ENCODE measurements around the gene NCBP2L. TPM values are rescaled to one million over a fixed set of nuclear protein-coding genes. Genes with fewer than 3 reads are reported as not detected.

NCBP2L gene
- polyA plus RNA-seq, 2 donors, result 0.02 TPM; not detected in 1

DNA sequence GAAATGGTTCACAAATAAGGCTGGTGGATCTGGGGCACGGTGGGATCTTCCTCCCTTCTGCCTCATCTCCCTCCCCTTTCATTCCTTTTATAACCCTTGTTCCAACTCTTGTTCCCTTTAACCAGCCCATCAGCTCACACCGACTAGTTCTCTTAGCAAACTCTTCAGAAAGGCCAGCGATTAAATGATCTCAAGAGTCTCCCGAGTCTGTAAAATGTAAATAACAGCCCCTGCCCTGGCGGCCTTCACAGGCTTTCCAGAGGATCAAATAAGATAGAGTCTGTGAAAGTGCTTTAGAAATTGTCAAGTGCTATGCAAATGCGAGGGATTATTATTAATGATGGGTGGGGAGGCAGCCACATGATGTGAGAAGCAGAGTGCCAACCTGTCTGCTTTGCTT, 29.0 kb upstream of the NCBP2L start:
- Histone ChIP-seq H3K27me3 (ENCODE audit: control insufficient read depth in 1 of 2, insufficient read depth in 2 of 2, low read length in 2 of 2) (no peaks in the 10 kb centered on the region), H3K27ac (ENCODE audit: low read depth in 2 of 2, low read length in 1 of 2) (peak overlapping the region; percentile 81 to 91), H3K9me3 (ENCODE audit: control insufficient read depth in 2 of 2, insufficient read depth in 1 of 2, low read depth in 1 of 2, low read length in 1 of 2) (no peaks in the 10 kb centered on the region), H3K4me3 (ENCODE audit: low read depth in 1 of 2, low read length in 2 of 2) (no peak overlapping the region), H3K36me3 (ENCODE audit: control insufficient read depth in 2 of 2, insufficient read depth in 2 of 2, low read length in 1 of 2) (no peaks in the 10 kb centered on the region), H3K4me1 (ENCODE audit: control insufficient read depth in 2 of 2, insufficient read depth in 2 of 2, low read length in 1 of 2) (peaks cover 0 to 14% of the 10 kb centered on the region in 2 donors)
- WGBS, 2 donors, result 47 to 49% methylated on average over 6 of the region's 6 CpGs

DNA sequence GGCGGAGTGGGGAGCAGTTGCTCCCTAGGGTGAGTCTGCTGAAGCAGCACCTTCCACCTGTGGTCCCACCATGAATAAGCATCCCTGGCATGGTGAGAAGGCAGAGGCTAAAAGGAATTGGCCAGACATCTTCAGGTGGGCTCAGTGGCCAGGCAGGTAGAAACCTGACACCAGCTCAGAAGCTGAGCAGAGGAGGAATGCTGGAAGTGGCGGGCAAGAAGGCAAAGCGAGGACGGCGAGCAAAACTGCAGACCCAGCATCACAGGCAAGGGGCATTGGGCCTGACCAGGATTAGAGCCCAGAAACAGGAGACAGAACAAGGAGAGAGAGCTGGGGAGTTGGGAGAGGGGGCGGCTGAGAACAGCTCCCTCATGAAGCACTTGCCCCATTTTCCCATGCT, 27.3 kb upstream of the NCBP2L start:
- Histone ChIP-seq H3K27me3 (ENCODE audit: control insufficient read depth in 1 of 2, insufficient read depth in 2 of 2, low read length in 2 of 2) (no peaks in the 10 kb centered on the region), H3K27ac (ENCODE audit: low read depth in 2 of 2, low read length in 1 of 2) (no peak overlapping the region), H3K36me3 (ENCODE audit: control insufficient read depth in 2 of 2, insufficient read depth in 2 of 2, low read length in 1 of 2) (no peaks in the 10 kb centered on the region), H3K9me3 (ENCODE audit: control insufficient read depth in 2 of 2, insufficient read depth in 1 of 2, low read depth in 1 of 2, low read length in 1 of 2) (no peaks in the 10 kb centered on the region), H3K4me1 (ENCODE audit: control insufficient read depth in 2 of 2, insufficient read depth in 2 of 2, low read length in 1 of 2) (peaks cover 0 to 10% of the 10 kb centered on the region in 2 donors), H3K4me3 (ENCODE audit: low read depth in 1 of 2, low read length in 2 of 2) (no peak overlapping the region)
- WGBS, 2 donors, result 93 to 95% methylated on average over 6 of the region's 6 CpGs

DNA sequence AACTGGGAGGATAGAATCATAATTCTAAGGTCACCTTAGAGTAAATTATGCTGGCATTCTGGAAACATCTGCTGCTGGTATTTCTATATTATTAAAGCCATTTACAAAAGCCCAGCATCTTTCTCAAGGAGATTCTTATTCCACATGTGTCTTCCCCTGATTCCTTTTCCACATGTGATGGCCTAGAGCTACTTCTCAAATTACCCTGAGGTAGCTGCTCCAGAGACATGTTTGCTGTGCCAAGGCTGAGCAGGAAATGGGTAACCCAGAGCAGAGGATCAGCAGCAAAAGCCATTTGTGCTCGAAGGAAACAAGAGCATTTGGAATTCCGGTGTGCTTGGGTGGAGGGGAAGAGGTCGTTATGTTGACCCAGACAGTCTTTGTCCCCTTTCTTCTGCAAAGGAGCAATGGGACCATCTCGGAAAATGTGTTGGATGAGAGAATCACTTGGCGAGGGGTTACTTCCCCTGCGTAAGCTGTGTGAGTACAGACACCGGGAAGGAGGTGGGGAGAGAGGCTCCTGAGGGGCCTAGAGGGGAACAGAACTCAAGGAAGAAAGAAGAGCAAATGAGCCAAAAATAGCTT, 26.6 kb upstream of the NCBP2L start:
- WGBS, 2 donors, result 78 to 81% methylated on average over 7 of the region's 7 CpGs
- no peak overlapping the region for H3K27ac ChIP-seq (ENCODE audit: low read depth in 2 of 2, low read length in 1 of 2)
- no peaks in the 10 kb centered on the region for H3K36me3 ChIP-seq (ENCODE audit: control insufficient read depth in 2 of 2, insufficient read depth in 2 of 2, low read length in 1 of 2)
- H3K9me3 ChIP-seq (ENCODE audit: control insufficient read depth in 2 of 2, insufficient read depth in 1 of 2, low read depth in 1 of 2, low read length in 1 of 2), result no peaks in the 10 kb centered on the region
- no peaks in the 10 kb centered on the region for H3K27me3 ChIP-seq (ENCODE audit: control insufficient read depth in 1 of 2, insufficient read depth in 2 of 2, low read length in 2 of 2)
- peaks cover 0 to 10% of the 10 kb centered on the region in 2 donors for H3K4me1 ChIP-seq (ENCODE audit: control insufficient read depth in 2 of 2, insufficient read depth in 2 of 2, low read length in 1 of 2)
- H3K4me3 ChIP-seq (ENCODE audit: low read depth in 1 of 2, low read length in 2 of 2), result no peak overlapping the region

DNA sequence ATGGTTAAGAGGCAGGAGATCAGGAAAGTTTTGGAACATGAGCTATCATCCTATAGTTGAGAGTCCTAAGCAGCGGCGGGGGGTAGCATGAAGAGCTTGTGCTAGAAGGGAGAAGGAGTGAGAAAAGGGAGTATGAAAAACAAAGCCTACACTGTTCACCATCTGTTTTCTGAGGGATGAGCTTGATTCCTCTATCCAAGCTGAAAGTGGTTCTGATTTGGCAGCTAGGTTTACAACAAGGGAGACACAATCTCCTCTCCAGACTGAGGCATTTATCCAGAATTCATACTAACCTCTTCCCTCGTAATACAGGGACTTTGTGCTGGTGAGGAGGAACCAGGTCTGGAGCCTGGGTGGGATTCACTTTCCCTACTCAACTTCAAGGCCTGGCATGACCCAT, 25.5 kb upstream of the NCBP2L start:
- H3K4me3 ChIP-seq (ENCODE audit: low read depth in 1 of 2, low read length in 2 of 2), result no peak overlapping the region
- peaks cover 0 to 10% of the 10 kb centered on the region in 2 donors for H3K4me1 ChIP-seq (ENCODE audit: control insufficient read depth in 2 of 2, insufficient read depth in 2 of 2, low read length in 1 of 2)
- no peaks in the 10 kb centered on the region for H3K36me3 ChIP-seq (ENCODE audit: control insufficient read depth in 2 of 2, insufficient read depth in 2 of 2, low read length in 1 of 2)
- H3K27me3 ChIP-seq (ENCODE audit: control insufficient read depth in 1 of 2, insufficient read depth in 2 of 2, low read length in 2 of 2), result no peaks in the 10 kb centered on the region
- H3K9me3 ChIP-seq (ENCODE audit: control insufficient read depth in 2 of 2, insufficient read depth in 1 of 2, low read depth in 1 of 2, low read length in 1 of 2), result no peaks in the 10 kb centered on the region
- no peak overlapping the region for H3K27ac ChIP-seq (ENCODE audit: low read depth in 2 of 2, low read length in 1 of 2)
- whole genome bisulfite sequencing, 2 donors, result 78 to 91% methylated on average over 3 of the region's 3 CpGs

DNA sequence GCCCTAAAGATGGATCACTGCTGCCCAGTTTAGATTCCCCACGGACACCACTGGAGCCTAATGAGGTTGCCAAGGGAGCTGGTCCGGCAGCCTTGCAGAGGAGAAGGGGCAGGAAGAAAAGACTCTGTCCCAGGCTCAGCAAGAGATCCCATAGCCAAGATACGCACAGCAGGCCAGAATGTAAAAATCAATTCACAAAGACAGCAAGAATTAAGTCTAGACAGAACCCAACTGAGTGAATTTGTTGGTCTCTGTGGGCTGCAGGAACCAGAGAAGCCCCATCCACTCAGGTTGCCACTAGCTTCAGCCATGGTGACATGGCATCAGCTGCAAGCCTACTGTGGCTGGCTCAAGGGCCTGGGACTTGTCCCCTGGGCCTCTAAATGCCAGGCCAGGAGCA, 24.8 kb upstream of the NCBP2L start:
- H3K36me3 ChIP-seq (ENCODE audit: control insufficient read depth in 2 of 2, insufficient read depth in 2 of 2, low read length in 1 of 2), result no peaks in the 10 kb centered on the region
- no peak overlapping the region for H3K4me3 ChIP-seq (ENCODE audit: low read depth in 1 of 2, low read length in 2 of 2)
- 79 to 85% methylated on average over 3 of the region's 3 CpGs for WGBS, 2 donors
- no peaks in the 10 kb centered on the region for H3K9me3 ChIP-seq (ENCODE audit: control insufficient read depth in 2 of 2, insufficient read depth in 1 of 2, low read depth in 1 of 2, low read length in 1 of 2)
- H3K27ac ChIP-seq (ENCODE audit: low read depth in 2 of 2, low read length in 1 of 2), result no peak overlapping the region
- peaks cover 0 to 9% of the 10 kb centered on the region in 2 donors for H3K4me1 ChIP-seq (ENCODE audit: control insufficient read depth in 2 of 2, insufficient read depth in 2 of 2, low read length in 1 of 2)
- no peaks in the 10 kb centered on the region for H3K27me3 ChIP-seq (ENCODE audit: control insufficient read depth in 1 of 2, insufficient read depth in 2 of 2, low read length in 2 of 2)

DNA sequence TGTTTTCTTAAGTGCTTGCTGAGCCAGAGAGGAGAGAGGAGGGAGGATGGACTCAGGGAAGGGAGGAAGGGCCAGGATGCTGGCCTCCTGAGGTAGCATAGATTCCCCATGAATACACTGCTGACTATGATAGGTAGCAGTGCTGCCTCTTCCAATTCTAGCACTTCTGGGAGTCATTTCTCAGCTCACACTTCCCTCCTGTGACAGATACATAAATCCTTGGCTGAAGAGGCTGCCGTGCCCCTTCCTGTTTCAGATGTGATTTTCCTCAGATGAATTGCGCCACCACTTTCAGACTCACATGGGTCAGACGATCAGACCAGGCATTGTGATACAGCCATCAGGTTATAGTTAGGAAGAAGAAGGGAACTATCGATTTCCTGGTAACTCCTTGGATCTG, 24.3 kb upstream of the NCBP2L start:
- H3K4me1 ChIP-seq (ENCODE audit: control insufficient read depth in 2 of 2, insufficient read depth in 2 of 2, low read length in 1 of 2), result peaks cover 0 to 5% of the 10 kb centered on the region in 2 donors
- no peak overlapping the region for H3K27ac ChIP-seq (ENCODE audit: low read depth in 2 of 2, low read length in 1 of 2)
- no peaks in the 10 kb centered on the region for H3K9me3 ChIP-seq (ENCODE audit: control insufficient read depth in 2 of 2, insufficient read depth in 1 of 2, low read depth in 1 of 2, low read length in 1 of 2)
- H3K36me3 ChIP-seq (ENCODE audit: control insufficient read depth in 2 of 2, insufficient read depth in 2 of 2, low read length in 1 of 2), result no peaks in the 10 kb centered on the region
- WGBS, 2 donors, result 63 to 66% methylated on average over 4 of the region's 4 CpGs
- H3K4me3 ChIP-seq (ENCODE audit: low read depth in 1 of 2, low read length in 2 of 2), result no peak overlapping the region
- H3K27me3 ChIP-seq (ENCODE audit: control insufficient read depth in 1 of 2, insufficient read depth in 2 of 2, low read length in 2 of 2), result no peaks in the 10 kb centered on the region

DNA sequence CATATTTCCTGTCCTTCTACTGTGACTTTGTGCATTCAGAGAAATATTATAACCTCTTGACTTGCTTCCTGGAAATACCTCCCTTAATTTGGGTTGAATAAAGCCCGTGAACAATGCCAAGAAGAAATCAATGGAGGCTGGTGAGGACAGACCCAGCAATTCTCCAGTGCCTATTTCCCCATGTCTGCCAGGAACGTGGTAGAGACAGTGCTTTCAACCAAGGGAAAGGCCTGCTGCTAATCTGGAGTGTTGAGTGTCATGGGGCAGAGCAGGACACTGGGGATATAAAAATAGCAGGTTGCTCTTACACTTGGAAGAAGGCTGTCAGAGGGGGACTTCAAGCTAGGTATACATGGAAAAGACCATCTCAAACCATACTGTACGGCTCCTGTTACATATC, 21.8 kb upstream of the NCBP2L start:
- Histone ChIP-seq H3K27me3 (ENCODE audit: control insufficient read depth in 1 of 2, insufficient read depth in 2 of 2, low read length in 2 of 2) (no peaks in the 10 kb centered on the region), H3K4me3 (ENCODE audit: low read depth in 1 of 2, low read length in 2 of 2) (no peak overlapping the region), H3K36me3 (ENCODE audit: control insufficient read depth in 2 of 2, insufficient read depth in 2 of 2, low read length in 1 of 2) (no peaks in the 10 kb centered on the region), H3K27ac (ENCODE audit: low read depth in 2 of 2, low read length in 1 of 2) (no peak overlapping the region), H3K4me1 (ENCODE audit: control insufficient read depth in 2 of 2, insufficient read depth in 2 of 2, low read length in 1 of 2) (no peaks in the 10 kb centered on the region), H3K9me3 (ENCODE audit: control insufficient read depth in 2 of 2, insufficient read depth in 1 of 2, low read depth in 1 of 2, low read length in 1 of 2) (no peaks in the 10 kb centered on the region)
- 60 to 70% methylated on average over 3 of the region's 3 CpGs for WGBS, 2 donors

DNA sequence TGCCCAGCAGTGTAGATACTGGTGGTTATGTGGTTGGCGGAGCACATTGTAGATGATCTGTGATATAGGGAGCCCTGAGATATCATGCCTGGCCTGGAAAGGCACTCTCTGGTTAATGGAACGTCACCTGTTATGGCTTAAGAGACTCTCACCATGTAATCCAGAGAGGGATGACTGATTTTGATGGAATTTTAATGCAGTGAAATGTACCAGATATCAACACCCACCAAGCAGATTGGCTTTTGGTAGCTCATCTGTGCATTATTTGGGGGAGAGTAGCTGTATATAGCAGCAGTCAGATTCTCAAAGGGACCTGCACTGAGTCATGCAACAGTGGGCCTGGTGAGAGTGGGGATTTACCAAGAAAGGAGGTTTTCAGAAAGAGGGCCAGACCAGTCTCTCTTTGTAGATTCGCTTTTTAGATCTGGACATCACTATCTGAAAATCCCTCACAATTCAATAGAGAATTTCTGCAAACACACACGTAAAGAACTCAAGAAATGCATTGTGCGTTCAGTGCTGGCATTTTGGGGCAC, 19.2 kb upstream of the NCBP2L start:
- H3K4me3 ChIP-seq (ENCODE audit: low read depth in 1 of 2, low read length in 2 of 2), result no peak overlapping the region
- no peaks in the 10 kb centered on the region for H3K27me3 ChIP-seq (ENCODE audit: control insufficient read depth in 1 of 2, insufficient read depth in 2 of 2, low read length in 2 of 2)
- no peak overlapping the region for H3K27ac ChIP-seq (ENCODE audit: low read depth in 2 of 2, low read length in 1 of 2)
- peaks cover 0 to 2% of the 10 kb centered on the region in 2 donors for H3K4me1 ChIP-seq (ENCODE audit: control insufficient read depth in 2 of 2, insufficient read depth in 2 of 2, low read length in 1 of 2)
- no peaks in the 10 kb centered on the region for H3K36me3 ChIP-seq (ENCODE audit: control insufficient read depth in 2 of 2, insufficient read depth in 2 of 2, low read length in 1 of 2)
- WGBS, 2 donors, result 76 to 94% methylated on average over 5 of the region's 5 CpGs
- H3K9me3 ChIP-seq (ENCODE audit: control insufficient read depth in 2 of 2, insufficient read depth in 1 of 2, low read depth in 1 of 2, low read length in 1 of 2), result no peaks in the 10 kb centered on the region

DNA sequence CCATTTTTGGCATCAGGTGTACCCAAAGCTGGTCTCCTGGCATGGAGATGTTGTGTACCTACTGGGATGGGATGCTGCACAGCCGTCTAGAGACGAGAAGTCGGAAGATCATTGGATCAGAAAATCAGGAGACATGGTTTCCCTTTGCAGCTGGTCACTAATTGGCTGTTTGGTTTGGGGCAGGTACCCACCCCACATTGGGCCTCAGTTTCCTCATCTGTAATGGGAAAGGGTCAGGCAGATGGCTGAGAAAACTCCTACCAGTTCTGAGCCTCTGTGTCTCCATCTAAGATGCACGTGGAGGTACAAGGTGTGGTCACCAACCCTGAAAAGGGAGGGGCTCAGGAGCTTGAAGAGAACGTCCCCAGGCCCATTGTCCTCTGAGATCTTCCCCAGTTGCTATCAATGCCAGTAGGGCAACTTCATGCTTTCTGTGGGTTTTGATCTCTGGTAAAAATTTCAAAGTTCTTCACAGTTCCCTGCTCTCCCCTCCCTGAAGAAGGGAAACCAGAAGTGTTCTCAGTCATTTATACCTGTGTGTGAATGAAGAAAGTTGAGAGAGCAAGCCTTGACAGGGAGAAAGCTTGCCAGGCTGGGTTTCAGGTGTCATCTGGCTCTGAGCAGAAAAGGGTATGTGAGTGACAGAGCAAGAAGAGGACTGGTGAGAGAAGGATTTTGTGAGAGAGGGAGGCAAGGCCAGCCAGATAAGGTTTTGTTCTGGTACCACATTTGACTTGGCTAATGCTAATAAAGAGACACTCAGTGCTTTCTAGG, 17.0 kb upstream of the NCBP2L start:
- Histone ChIP-seq H3K4me1 (ENCODE audit: control insufficient read depth in 2 of 2, insufficient read depth in 2 of 2, low read length in 1 of 2) (peaks cover 2% of the 10 kb centered on the region in 2 donors), H3K27me3 (ENCODE audit: control insufficient read depth in 1 of 2, insufficient read depth in 2 of 2, low read length in 2 of 2) (no peaks in the 10 kb centered on the region), H3K36me3 (ENCODE audit: control insufficient read depth in 2 of 2, insufficient read depth in 2 of 2, low read length in 1 of 2) (no peaks in the 10 kb centered on the region), H3K9me3 (ENCODE audit: control insufficient read depth in 2 of 2, insufficient read depth in 1 of 2, low read depth in 1 of 2, low read length in 1 of 2) (no peaks in the 10 kb centered on the region), H3K4me3 (ENCODE audit: low read depth in 1 of 2, low read length in 2 of 2) (no peak overlapping the region), H3K27ac (ENCODE audit: low read depth in 2 of 2, low read length in 1 of 2) (no peak overlapping the region)
- WGBS, 2 donors, result 75 to 77% methylated on average over 5 of the region's 5 CpGs
